OCI-LY1 (cell line): ENCODE measurements around the gene HSPA12A.

ENCODE experiments used
- CTCF ChIP-seq: fragments of 200-600 bp; sonication (generic), shearing (Covaris generic); IDR thresholded peaks from 2 replicates; pipeline ENCODE4 v1.5.1; 2017; ENCODE audit warnings: mild to moderate bottlenecking, antibody characterized with exemption, low read length, moderate library complexity, mixed read lengths
- EZH2 ChIP-seq: fragments of 200-600 bp; sonication (generic), shearing (Covaris generic); IDR thresholded peaks from 2 replicates; pipeline ENCODE4 v1.8.0; 2017; ENCODE audit warnings: borderline replicate concordance, mixed run types, mild to moderate bottlenecking, antibody characterized with exemption, low read length, moderate library complexity, mixed read lengths

- TF ChIP-seq CTCF, result no peak
- TF ChIP-seq EZH2, result no peak
Observed at GRCh38 chr10:116704926-116705325, 37.4 kb downstream of the HSPA12A start.
